SH-SY5Y (cell line): Measurements from ENCODE around the gene MAGI2.

Source experiments
- GATA2 ChIP-seq: IDR thresholded peaks from 2 replicates; pipeline ENCODE4 v1.6.1; 2011; ENCODE audit warnings: mild to moderate bottlenecking, low read depth, low read length
- GATA3 ChIP-seq: IDR thresholded peaks from 2 replicates; pipeline ENCODE4 v1.6.1; 2011; ENCODE audit warnings: low read depth, mild to moderate bottlenecking, low read length, moderate library complexity

- TF ChIP-seq GATA2 (peak; percentile 64), GATA3 (no peak)
Observed at GRCh38 chr7:78019447-78020135, 1433.9 kb downstream of the MAGI2 start.
